OCI-LY1 (cell line): ENCODE measurements around the gene FADD.

Experiments used
- CTCF ChIP-seq: fragments of 200-600 bp; sonication (generic), shearing (Covaris generic); IDR thresholded peaks from 2 replicates; pipeline ENCODE4 v1.5.1; 2017; ENCODE audit warnings: mild to moderate bottlenecking, antibody characterized with exemption, low read length, moderate library complexity, mixed read lengths
- EZH2 ChIP-seq: fragments of 200-600 bp; sonication (generic), shearing (Covaris generic); IDR thresholded peaks from 2 replicates; pipeline ENCODE4 v1.8.0; 2017; ENCODE audit warnings: borderline replicate concordance, mixed run types, mild to moderate bottlenecking, antibody characterized with exemption, low read length, moderate library complexity, mixed read lengths

GRCh38 chr11:70189622-70190021, 13.5 kb upstream of the FADD start:
- no peak for TF ChIP-seq CTCF
- TF ChIP-seq EZH2 = no peak
